Fibroblast of mammary gland (primary cell): ENCODE measurements around the gene SESN1.

ENCODE experiments used
- DNase-seq: peaks from one replicate; pipeline ENCODE4 v3.0.0-alpha.2; 2010; ENCODE audit warnings: low read depth
- H3K4me3 ChIP-seq: 2 replicates; pipeline ENCODE4 v1.5.1; 2011; ENCODE audit warnings: low read depth, mild to moderate bottlenecking, low read length, moderate library complexity; ENCODE audit not compliant: control insufficient read depth
- CTCF ChIP-seq: conservative IDR thresholded peaks from 2 replicates; pipeline ENCODE4 v1.5.1; 2011; ENCODE audit warnings: low read depth, low read length, inconsistent platforms; ENCODE audit not compliant: control insufficient read depth, insufficient read depth

Gene SESN1

GRCh38 chr6:108968325-108969316 is 126.0 kb downstream of the SESN1 start:
- no peak for TF ChIP-seq CTCF
- H3K4me3 ChIP-seq = no peak overlapping the region
- no peak for DNase-seq

DNA sequence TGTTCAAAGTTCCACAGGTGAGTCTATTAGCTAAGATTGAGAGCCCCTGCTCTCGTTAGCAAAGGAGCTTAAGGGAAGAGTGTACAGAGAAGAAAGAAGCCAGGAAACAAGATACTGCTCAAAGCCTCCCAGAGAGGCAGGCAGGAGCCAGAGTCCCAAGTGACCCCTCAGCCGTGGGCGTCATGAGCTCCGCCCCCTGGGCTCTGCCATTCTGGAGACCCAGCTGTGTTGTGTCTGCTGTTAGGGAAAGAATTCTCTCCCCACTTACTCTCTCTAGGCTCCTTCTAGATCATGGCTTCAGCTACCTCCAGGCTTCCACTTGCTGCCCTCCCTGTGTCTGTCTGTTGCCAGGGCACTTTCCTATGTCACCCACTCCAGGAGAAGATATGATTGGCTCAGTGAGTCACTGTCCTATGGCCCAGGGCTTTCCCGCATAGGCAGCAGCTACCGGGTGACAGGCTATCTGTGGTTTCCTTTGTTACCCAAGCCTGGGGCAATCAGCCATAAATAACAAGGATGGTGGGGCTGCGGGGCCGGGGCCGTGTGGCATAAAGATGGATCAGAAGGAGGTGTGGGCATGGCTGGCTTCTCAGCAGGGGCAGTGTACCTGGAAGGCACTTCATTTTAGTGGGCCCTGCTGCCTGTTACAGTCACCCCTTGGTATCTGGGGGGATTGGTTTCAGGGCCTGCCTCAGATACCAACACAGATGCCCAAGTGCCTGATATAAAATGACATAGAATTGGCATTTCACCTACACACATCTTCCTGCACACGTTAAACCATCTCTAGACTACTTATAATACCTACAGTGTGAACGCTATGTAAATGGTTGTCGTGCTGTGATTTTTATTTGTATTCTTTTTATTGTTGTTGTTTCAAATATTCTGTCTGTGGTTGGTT is 127.5 kb downstream of the SESN1 start:
- DNase-seq = peak; percentile 52
- H3K4me3 ChIP-seq = no peak overlapping the region
- TF ChIP-seq CTCF = no peak

DNA sequence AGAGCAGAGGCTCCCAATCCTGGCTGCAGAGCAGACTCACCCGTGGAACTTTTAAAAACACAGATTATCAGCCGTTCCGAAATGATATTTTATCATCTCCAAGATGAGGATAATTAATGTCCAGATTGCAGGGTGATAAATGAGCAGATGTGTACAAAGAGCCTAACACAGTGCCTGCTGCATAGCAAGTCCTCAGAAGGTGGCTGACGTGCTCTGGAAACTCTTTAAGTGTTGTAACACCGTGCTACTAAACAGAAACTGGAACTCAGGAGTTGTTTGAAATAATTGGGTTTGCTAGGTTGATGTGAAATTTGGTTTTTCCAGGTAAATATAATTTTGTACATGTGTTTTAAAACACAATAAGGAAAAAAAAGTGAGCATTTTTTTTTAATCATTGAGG is 128.4 kb downstream of the SESN1 start:
- DNase-seq = no peak

DNA sequence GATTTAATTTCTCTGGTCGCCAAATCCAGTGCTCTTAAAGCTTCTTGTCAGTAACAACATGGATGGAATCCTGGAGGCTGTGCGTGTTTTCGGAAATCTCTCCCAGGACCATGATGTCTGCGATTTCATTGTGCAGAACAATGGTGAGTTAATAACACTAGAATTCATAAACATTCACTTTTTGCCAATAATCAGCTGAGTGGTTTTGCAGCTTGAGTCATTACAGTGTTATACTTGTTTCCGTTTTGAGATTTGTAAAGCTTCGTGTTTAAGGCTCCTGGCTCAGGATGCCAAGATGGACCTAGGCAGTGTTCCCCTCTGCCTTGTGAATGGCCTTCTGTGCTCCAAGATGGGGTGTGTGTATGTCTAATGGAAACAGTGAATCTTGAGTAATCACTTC is 132.7 kb downstream of the SESN1 start:
- peak; percentile 82 for DNase-seq
- no peak for TF ChIP-seq CTCF

More for the DNA sequence above, 128.4 kb downstream of the SESN1 start:
- no peak for TF ChIP-seq CTCF
- H3K4me3 ChIP-seq = no peak overlapping the region

DNA sequence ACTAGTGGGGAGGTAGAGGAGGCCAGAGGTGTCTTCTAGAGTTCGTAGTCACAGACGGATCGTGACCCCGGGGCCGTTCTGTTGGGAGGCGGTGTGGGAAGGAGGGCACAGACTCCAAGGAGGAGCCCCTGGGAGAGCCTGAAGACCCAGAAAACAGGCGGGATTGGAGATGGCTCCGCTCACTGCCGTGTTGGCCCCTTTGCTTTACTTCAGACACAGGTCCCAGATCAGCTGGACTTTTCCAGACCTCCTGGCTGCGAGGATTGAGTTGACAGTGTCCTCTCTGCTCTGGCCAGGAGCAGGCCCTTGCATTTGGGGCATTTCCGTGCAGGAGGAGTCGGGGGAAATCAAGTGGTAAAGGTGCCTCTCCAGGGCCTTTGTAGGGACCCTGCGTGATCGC is 133.6 kb downstream of the SESN1 start:
- no peak for DNase-seq
- H3K4me3 ChIP-seq = no peak overlapping the region
- no peak for TF ChIP-seq CTCF

More for the DNA sequence above, 132.7 kb downstream of the SESN1 start:
- H3K4me3 ChIP-seq = no peak overlapping the region

DNA sequence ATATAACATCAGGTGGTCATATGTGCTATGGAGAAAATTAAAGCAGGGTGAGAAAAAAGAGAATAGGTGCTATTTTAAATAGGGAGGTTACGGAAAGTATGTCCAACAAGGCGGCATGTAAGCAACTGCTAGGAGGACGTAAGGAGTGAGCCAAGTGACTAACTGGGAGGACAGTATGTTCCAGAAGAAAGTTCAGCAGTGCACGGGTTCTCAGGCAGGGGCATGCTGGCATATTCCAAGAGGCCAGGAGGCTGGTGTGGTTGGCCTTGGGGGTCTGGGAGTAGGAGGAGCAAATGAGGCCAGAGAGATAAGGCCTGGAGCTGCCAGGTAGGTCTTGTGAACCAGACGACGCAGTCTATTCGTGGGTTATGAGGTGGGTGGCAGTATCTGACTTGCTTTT is 134.0 kb downstream of the SESN1 start:
- DNase-seq = peak; percentile 67
- no peak for TF ChIP-seq CTCF
- H3K4me3 ChIP-seq = no peak overlapping the region
